HG03175 (cell line): Measurements from ENCODE around the gene DPAGT1.
"Not testable (repeated sequence)": the region's sequence is repeated elsewhere in the genome, so short reads cannot be mapped to it uniquely, and the experiment has no call there.

ENCODE experiments used
- ATAC-seq: cut with Tn5 transposase; IDR thresholded peaks from one replicate; pipeline ENCODE4 v1.9.1; 2021; ENCODE audit warnings: mild to moderate bottlenecking, moderate library complexity; ENCODE audit not compliant: unreplicated experiment

The DPAGT1 gene

DNA sequence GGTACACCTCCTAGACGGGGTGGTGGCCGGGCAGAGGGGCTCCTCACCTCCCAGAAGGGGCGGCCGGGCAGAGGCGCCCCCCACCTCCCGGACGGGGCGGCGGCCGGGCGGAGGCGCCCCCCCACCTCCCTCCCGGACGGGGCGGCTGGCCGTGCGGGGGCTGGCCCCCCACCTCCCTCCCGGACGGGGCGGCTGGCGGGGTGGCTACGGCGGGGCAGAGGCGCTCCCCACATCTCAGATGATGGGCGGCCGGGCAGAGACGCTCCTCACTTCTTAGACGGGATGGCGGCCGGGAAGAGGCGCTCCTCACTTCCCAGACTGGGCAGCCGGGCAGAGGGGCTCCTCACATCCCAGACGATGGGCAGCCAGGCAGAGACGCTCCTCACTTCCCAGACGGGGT is 42.5 kb downstream of the DPAGT1 start:
- ATAC-seq: not testable (repeated sequence)

- peak; percentile 89 for ATAC-seq
Measured at GRCh38 chr11:119057000-119057769, 44.5 kb downstream of the DPAGT1 start, which contains the start of gene HYOU1. Gene HYOU1 (minus strand): TSS chr11:119057205. CDS start chr11:119056160, 1,045 bp downstream.

- ATAC-seq: peak; percentile 15
Measured at GRCh38 chr11:119056421-119056999, 45.1 kb downstream of the DPAGT1 start.

- no peak for ATAC-seq
Measured at GRCh38 chr11:119055901-119056300, 45.8 kb downstream of the DPAGT1 start.

GRCh38 chr11:119054418-119054817 is 47.2 kb downstream of the DPAGT1 start:
- ATAC-seq: no peak

DNA sequence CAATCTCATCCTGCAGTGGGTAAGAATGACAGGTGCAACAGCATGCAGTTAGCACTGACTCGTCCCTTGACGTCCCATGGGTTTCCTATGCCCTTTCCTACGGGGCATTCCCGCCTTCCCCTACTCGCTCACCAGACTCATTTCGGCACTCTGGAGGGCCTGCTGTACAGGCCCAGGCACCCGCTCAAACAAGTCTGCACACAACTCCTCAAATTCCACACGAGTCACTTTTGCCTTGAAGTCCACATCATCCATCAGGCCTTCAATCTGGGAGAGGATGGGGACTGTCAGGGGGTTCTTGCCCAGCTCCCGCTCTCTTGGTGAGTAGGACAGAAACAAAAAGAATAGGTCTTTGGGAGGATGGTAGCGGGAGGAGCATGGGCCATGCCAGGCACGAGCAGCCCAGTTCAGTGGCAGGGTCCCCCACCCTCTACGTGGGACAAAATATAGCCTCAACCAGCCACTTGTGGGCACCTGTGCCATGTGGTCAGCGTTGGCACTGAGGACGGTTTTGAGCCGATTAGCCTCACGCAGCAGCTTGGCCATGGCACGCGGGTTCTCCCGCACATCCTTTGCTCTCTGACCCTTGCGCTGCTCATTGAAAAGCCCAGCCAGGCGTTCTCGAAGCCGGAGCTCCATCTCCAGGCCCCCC is 49.4 kb downstream of the DPAGT1 start:
- ATAC-seq: no peak

- no peak for ATAC-seq
Measured at GRCh38 chr11:119051440-119052162, 50.1 kb downstream of the DPAGT1 start.

- ATAC-seq: no peak
Measured at GRCh38 chr11:119049081-119049480, 52.6 kb downstream of the DPAGT1 start.

GRCh38 chr11:119048644-119049043 is 53.0 kb downstream of the DPAGT1 start:
- no peak for ATAC-seq

GRCh38 chr11:119047205-119047604 is 54.4 kb downstream of the DPAGT1 start:
- no peak for ATAC-seq
